Measurements from ENCODE around the gene SLC2A13.
A peak's percentile ranks its signal among the peaks of the same experiment; 100 is the strongest.

Gene SLC2A13

GRCh38 chr12:39990122-39991101 is 115.5 kb downstream of the SLC2A13 start:
- DNase-seq = peak; percentile 29

DNA sequence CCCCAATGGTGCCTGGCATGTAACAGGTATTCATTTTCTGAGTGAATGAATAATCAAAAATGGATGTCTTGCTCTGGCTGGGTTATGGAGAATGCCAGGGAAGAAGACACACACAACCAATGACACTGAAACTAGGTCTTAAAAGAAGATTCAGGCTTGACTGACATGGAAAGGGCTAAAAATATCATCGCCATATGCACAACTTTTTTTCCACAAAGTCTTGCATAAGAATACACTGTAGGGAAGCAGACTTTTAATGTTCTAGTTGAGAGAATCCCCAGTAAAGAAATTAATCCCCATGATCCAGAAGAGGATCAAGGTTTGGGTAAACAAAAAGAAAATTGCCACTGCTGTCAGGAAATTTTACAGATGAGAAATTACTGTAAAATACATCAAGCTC is 116.4 kb downstream of the SLC2A13 start:
- DNase-seq = no peak

- no peak for DNase-seq
Observed at GRCh38 chr12:39988574-39988973, 117.3 kb downstream of the SLC2A13 start.

DNA sequence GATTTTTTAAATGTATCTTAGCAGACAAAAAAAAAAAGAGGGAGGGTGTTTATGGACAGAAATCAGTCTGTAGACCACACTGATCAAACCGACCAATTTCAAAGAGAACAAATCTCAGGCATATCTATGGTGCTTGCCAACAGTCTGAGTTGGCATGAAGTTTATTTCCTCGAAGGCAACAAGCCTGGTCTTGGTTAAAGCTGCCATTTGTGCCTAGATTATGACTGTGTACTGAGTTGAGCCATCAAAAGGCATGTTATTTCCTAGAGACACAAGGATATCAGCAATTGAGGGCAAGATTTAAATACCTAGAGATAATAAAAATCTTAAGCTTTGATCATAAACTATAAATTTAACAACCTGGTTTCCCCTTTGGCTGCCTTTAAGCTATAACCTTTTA is 119.2 kb downstream of the SLC2A13 start:
- no peak for DNase-seq

- no peak for DNase-seq
Observed at GRCh38 chr12:39984670-39985069, 121.2 kb downstream of the SLC2A13 start.

DNA sequence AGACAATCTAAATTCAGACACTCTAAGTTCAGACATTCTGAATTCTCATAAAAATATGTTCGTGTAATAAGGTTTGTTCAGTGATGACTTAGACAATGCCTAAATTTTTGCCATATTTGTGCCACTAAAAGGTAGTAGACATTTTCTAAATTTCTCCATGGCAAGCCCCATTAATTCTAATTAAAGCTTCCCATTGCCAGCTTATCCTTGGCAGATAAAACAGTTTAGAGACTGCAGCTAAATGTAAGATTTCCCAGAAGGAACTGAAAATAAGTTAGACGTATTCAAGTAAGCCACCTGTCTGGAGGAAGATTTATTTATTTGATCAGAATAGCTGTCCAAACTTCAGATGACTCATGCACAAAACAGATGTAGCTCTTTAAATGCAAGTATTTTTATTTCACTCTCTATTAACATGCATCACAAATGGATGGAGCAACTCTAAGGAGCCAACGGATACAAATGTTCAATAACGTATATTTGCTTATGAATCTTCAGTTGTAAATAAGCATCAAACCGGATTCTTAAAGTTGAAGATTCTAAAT is 130.4 kb downstream of the SLC2A13 start:
- no peak for DNase-seq

DNA sequence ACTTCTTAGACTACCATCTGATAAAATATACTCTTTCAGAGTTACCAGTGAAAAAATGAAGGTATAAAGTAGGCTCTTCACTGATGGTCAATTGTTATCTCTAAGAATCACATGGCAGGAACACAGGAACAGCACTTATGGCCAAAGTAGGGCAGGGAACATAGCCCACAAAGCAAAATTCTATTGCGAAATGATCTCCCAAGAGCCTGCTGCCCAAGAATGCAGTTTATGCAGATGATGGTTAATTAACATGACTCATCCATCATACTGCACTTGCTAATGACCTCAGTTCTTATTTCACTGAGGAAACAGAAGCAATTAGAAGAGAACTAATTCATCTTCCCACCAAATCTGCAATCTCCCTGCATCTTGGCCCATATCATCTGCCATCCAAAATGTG is 133.8 kb downstream of the SLC2A13 start:
- no peak for DNase-seq

GRCh38 chr12:39971348-39971747 is 134.5 kb downstream of the SLC2A13 start:
- DNase-seq = no peak

- DNase-seq = no peak
Observed at GRCh38 chr12:39966721-39967120, 139.2 kb downstream of the SLC2A13 start.

DNA sequence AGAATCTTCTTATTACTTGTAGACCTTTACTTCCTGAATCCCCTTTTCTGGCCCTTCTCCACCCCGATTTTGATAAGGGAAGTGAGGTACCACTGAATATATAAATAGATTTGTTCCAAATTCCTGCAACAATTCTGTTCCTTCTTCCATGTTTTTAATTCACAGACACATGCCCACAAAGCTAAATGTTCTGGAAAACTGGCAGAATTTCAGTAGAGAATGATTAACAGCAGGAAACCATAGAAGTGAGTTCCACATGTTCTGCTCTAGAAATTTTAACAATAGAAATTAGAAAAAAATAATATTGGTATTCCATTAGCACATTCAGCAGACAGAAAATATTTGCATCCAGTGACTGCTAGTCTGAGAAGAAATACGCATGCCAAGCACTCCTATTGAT is 139.6 kb downstream of the SLC2A13 start:
- DNase-seq = no peak

DNA sequence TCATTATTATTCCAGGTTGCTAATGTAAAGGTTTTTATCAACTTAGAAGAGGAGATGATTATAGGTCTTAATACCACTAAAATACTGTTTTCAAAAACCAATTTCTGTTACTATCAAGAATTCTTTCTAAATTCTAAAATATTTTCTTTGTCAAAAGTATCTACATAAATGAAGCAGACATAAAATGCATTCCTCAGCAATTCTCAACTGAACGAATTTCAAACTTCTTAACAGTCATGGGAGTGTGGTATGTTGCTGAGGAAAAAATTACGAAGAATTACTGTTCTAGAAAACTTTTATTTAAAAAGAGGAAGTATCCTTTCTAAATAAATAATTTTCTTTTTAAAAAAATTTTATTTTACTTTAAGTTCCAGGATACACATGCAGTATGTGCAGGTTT is 146.4 kb downstream of the SLC2A13 start:
- no peak for DNase-seq

GRCh38 chr12:39959031-39959430 is 146.8 kb downstream of the SLC2A13 start:
- no peak for DNase-seq

DNA sequence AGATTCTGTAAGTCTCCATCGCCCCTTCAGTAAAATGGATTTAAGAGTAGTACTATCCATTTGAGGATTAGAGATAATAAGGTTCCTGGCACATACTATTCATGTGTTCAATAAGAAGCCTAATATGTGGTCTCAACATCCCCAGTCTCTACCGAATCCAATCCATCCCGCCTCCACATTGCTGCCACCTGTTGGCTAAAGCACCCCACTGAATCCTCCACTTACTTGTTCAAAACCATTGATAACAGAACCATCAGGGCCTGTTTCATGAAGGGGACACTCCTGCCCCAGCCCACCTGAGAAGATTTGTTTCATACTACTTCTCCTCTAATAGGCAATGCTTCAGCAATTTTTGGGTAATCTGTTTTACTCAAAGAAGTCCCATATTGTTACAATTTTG is 147.5 kb downstream of the SLC2A13 start:
- DNase-seq = no peak

GRCh38 chr12:39956725-39957124 is 149.2 kb downstream of the SLC2A13 start:
- DNase-seq = no peak

- DNase-seq = no peak
Observed at GRCh38 chr12:39946361-39947280, 159.3 kb downstream of the SLC2A13 start.

GRCh38 chr12:39937119-39937518 is 168.8 kb downstream of the SLC2A13 start:
- no peak for DNase-seq

DNA sequence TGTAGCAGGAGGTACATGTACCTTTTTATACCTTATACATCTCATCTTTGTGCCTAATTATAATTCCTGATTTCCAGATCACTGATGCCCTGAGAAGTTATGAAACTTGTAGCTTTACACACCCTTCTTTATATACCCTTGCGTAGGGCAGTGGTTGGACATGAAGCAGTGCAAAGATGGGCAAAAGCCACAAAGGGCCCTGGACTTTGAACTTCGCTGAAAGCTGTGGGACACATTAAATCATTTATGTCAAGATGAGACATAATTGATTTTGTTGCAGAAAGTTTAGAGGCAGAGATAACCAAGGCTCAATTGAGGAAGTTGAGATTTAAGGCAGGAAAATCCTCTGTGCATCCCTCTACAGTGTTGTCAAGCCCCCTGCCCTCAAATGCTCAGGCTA is 170.0 kb downstream of the SLC2A13 start:
- no peak for DNase-seq

DNA sequence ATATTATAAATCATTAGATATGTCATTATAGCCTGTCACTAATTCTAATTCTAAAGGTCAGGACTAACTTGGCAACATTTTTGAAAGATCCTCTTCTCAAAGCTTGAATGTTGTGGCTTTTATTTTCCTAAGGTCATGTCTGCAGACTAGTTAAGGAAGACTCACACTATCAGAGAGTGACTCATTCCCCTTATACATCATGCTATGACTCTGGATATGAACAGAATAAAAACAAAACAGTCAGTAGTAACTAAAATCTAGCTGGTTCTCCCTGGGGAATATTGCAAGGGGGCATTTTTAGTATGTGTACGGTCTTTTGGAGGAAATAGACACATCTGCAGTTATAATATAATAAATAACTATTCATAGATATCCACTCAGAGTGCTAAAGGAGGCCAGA is 170.6 kb downstream of the SLC2A13 start:
- DNase-seq = no peak

- no peak for DNase-seq
Observed at GRCh38 chr12:39931857-39932256, 174.0 kb downstream of the SLC2A13 start.

- no peak for DNase-seq
Observed at GRCh38 chr12:39931231-39931630, 174.7 kb downstream of the SLC2A13 start.

- no peak for DNase-seq
Observed at GRCh38 chr12:39930101-39930500, 175.8 kb downstream of the SLC2A13 start.

GRCh38 chr12:39928181-39928899 is 177.5 kb downstream of the SLC2A13 start:
- no peak for DNase-seq

DNA sequence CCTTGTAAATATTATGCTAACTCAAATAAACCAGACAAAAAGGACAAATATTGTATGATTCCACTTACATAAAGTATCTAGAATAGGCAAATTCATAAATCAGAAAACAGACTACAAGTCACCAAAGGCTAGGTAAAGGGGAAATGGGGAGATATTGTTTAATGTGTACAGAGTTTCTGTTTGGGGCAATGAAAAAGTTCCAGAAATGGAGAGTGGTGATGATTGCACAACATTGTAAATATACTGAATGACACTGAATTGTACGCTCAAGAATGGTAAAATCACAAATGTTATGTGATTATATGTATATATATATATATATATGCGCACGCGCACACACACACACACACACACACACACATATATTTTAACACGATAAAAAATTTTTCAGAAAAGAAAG is 182.5 kb downstream of the SLC2A13 start:
- no peak for DNase-seq
